Fibroblast of villous mesenchyme (primary cell): ENCODE measurements around the gene CAPZA2. TPM values are rescaled to one million over a fixed set of nuclear protein-coding genes. Genes with fewer than 3 reads are reported as not detected.

ENCODE experiments used
- DNase-seq: peaks from one replicate; pipeline ENCODE4 v3.0.0-alpha.2; 2010; ENCODE audit warnings: low read depth
- H3K4me3 ChIP-seq: 2 replicates; pipeline ENCODE4 v1.5.1; 2011; ENCODE audit warnings: low read depth, mild to moderate bottlenecking, low read length
- total RNA-seq: library from RNA; depleted of rRNA; stranded (reverse); fragments of >200 nt; gene quantifications from 2 replicates; pipeline ENCODE4 v1.2.3, GENCODE V29; 2012
- TF ChIP-seq, protein P1 (sequence below): IDR thresholded peaks from 2 replicates; pipeline ENCODE4 v1.5.1; 2012; ENCODE audit warnings: low read depth, mild to moderate bottlenecking, low read length; ENCODE audit not compliant: insufficient read depth

CAPZA2 gene
- total RNA-seq, 1 donor = 194 TPM

DNA sequence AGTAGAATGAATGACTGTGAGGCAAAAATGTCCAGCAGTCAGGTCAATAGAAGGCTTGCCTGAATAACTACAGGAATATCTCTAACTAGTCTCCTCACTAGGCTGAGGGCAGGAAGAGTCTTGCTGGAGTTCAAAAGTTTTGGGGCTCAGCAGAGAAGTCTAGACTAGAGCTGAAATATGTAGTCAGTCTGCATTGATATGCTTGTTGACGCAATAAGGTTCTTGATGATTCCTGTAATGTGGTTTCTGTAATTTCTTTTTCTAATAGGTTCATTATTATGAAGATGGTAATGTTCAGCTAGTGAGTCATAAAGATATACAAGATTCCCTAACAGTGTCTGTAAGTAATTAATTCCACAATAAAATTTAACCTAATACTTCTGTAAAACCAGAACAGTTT is 49.4 kb downstream of the CAPZA2 start:
- peak; percentile 40 for DNase-seq
- no peak overlapping the region for H3K4me3 ChIP-seq
- TF ChIP-seq, protein P1, sequence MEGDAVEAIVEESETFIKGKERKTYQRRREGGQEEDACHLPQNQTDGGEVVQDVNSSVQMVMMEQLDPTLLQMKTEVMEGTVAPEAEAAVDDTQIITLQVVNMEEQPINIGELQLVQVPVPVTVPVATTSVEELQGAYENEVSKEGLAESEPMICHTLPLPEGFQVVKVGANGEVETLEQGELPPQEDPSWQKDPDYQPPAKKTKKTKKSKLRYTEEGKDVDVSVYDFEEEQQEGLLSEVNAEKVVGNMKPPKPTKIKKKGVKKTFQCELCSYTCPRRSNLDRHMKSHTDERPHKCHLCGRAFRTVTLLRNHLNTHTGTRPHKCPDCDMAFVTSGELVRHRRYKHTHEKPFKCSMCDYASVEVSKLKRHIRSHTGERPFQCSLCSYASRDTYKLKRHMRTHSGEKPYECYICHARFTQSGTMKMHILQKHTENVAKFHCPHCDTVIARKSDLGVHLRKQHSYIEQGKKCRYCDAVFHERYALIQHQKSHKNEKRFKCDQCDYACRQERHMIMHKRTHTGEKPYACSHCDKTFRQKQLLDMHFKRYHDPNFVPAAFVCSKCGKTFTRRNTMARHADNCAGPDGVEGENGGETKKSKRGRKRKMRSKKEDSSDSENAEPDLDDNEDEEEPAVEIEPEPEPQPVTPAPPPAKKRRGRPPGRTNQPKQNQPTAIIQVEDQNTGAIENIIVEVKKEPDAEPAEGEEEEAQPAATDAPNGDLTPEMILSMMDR = no peak

DNA sequence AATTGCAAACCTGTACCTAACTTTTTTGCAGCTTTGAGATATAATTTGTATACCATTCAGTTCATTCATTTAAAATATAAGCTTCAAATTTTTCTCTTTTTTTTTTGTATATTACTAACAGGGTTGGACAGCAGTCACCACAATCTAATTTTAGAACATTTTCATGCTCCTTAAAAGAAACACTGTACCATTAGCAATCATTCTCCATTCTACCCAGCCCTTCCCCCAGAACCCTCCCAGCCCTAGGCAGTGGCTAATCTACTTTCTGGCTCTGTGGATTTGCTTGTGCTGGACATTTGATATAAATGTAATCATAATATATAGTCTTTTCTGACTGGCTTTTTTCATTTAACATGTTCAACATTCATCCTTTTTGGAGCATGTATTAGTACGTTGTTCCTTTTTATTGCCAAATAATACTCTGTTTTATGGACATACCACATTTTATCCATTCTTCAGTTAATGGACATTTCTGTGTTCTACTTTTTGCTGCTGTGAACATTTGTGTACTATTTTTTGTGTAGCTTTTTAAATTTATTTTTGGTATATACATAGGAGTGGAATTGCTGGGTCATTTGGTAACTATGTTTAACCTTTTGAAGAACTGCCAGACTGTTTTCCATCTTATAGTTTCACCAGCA is 50.0 kb downstream of the CAPZA2 start:
- DNase-seq = no peak

GRCh38 chr7:116918704-116919103 is 56.3 kb downstream of the CAPZA2 start:
- no peak for DNase-seq
- TF ChIP-seq, protein P1 = no peak

More for the DNA sequence above, 50.0 kb downstream of the CAPZA2 start:
- TF ChIP-seq, protein P1 = no peak
- no peak overlapping the region for H3K4me3 ChIP-seq

GRCh38 chr7:116920359-116920758 is 58.0 kb downstream of the CAPZA2 start:
- TF ChIP-seq, protein P1 = no peak
- no peak overlapping the region for H3K4me3 ChIP-seq
- no peak for DNase-seq

More at GRCh38 chr7:116918704-116919103, 56.3 kb downstream of the CAPZA2 start:
- no peak overlapping the region for H3K4me3 ChIP-seq

DNA sequence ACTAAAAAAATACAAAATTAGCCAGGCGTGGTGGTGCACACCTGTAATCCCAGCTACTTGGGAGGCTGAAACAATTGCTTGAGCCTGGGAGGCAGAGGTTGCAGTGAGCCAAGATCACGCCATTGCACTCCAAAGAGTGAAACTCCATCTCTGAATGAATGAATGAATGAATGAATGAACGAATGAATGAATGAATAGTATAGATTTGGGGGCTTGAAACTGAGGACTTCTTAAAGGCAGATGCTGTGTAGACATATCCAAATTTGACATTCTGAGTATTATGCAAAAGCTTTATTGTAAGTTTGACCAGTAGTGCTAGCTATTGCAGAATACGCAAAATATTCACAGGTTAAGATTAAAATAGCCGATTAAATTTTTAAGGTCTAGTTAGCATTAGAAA is 60.2 kb downstream of the CAPZA2 start:
- DNase-seq = no peak
- no peak overlapping the region for H3K4me3 ChIP-seq
- TF ChIP-seq, protein P1 = no peak

DNA sequence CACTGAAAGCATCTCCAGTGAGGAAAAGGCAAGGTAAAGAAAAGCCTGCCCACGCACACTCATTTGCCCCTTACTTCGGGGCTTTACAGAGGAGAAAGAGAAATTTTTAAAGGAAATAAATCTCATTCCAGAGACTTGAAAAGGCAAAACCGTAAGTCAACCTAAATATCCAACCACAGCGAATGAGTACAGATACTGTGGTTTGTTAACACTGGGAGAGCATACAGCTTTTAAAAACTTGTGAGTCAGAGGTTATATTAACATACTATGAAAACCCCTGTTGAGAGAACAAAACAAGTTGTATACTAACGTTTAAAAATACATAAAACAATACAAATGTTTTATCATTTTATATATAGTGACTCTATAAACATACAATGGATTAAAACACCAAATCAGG is 62.4 kb downstream of the CAPZA2 start:
- no peak overlapping the region for H3K4me3 ChIP-seq
- DNase-seq = peak; percentile 51
- TF ChIP-seq, protein P1 = no peak

GRCh38 chr7:116929021-116929420 is 66.6 kb downstream of the CAPZA2 start:
- no peak for DNase-seq
- no peak overlapping the region for H3K4me3 ChIP-seq
- TF ChIP-seq, protein P1 = no peak
